ENCODE data around the gene MACC1.

MACC1 gene

GRCh38 chr7:20217193-20217948 is at the start of gene MACC1:
Gene MACC1 (minus strand): TSS chr7:20217384. CDS start chr7:20161862, 55,522 bp downstream.
- intact Hi-C loops (cut with DNase I; ENCODE audit: low total_unique reads), result no loop called here
- TF ChIP-seq CTCF (IDR thresholded peaks at IDR 0.05), result no peak
- Histone ChIP-seq H3K4me1 (no peaks in the 10 kb centered on the region), H3K27me3 (no peaks in the 10 kb centered on the region), H3K36me3 (no peaks in the 10 kb centered on the region), H3K4me3 (no peak within 1 kb of the TSS), H3K27ac (no peak within 1 kb of the TSS), H3K9me3 (no peaks in the 10 kb centered on the region)
- no peak for DNase-seq

- H3K36me3 ChIP-seq, result no peaks in the 10 kb centered on the region
- DNase-seq, result no peak
- H3K4me1 ChIP-seq, result peaks cover 0 to 2% (median 0%) of the 10 kb centered on the region in 4 donors
- no peak overlapping the region for H3K4me3 ChIP-seq
- no peak overlapping the region for H3K27ac ChIP-seq
- intact Hi-C loops (cut with DNase I; ENCODE audit: low total_unique reads), result no loop called here
- H3K9me3 ChIP-seq, result no peaks in the 10 kb centered on the region
- H3K27me3 ChIP-seq, result no peaks in the 10 kb centered on the region
- TF ChIP-seq CTCF (IDR thresholded peaks at IDR 0.05), result no peak
These were observed 47.4 kb upstream of the MACC1 start for GRCh38 chr7:20264623-20265022.

- Histone ChIP-seq H3K9me3 (no peaks in the 10 kb centered on the region), H3K4me3 (no peak overlapping the region), H3K27me3 (no peaks in the 10 kb centered on the region), H3K36me3 (no peaks in the 10 kb centered on the region), H3K27ac (no peak overlapping the region), H3K4me1 (no peaks in the 10 kb centered on the region)
- no peak for DNase-seq
- no peak for TF ChIP-seq CTCF (IDR thresholded peaks at IDR 0.05)
- intact Hi-C loops (cut with DNase I; ENCODE audit: low total_unique reads), result no loop called here
These were observed 43.0 kb upstream of the MACC1 start for GRCh38 chr7:20260223-20260622.

- Histone ChIP-seq H3K4me1 (no peaks in the 10 kb centered on the region), H3K27ac (no peak overlapping the region), H3K27me3 (no peaks in the 10 kb centered on the region), H3K9me3 (no peaks in the 10 kb centered on the region), H3K4me3 (no peak overlapping the region), H3K36me3 (no peaks in the 10 kb centered on the region)
- DNase-seq, result no peak
- intact Hi-C loops (cut with DNase I; ENCODE audit: low total_unique reads), result no loop called here
- TF ChIP-seq CTCF (IDR thresholded peaks at IDR 0.05), result no peak
These were observed 40.0 kb upstream of the MACC1 start for GRCh38 chr7:20257212-20257611.

- no peaks in the 10 kb centered on the region for H3K36me3 ChIP-seq
- no peak for DNase-seq
- no peaks in the 10 kb centered on the region for H3K4me1 ChIP-seq
- no peak overlapping the region for H3K27ac ChIP-seq
- H3K27me3 ChIP-seq, result no peaks in the 10 kb centered on the region
- no peak overlapping the region for H3K4me3 ChIP-seq
- intact Hi-C loops (cut with DNase I; ENCODE audit: low total_unique reads), result no loop called here
- no peaks in the 10 kb centered on the region for H3K9me3 ChIP-seq
- TF ChIP-seq CTCF (IDR thresholded peaks at IDR 0.05), result no peak
These were observed 32.7 kb upstream of the MACC1 start for GRCh38 chr7:20249920-20250319.
